Medulla oblongata (tissue), 1 donor: ENCODE results near the gene ITPR3.
A peak's percentile ranks its signal among the peaks of the same experiment; 100 is the strongest.

Source experiments
- DNase-seq: peaks from one replicate; pipeline ENCODE4 v3.0.0-alpha.2; 2015; ENCODE audit errors: extremely low spot score

Gene ITPR3

DNA sequence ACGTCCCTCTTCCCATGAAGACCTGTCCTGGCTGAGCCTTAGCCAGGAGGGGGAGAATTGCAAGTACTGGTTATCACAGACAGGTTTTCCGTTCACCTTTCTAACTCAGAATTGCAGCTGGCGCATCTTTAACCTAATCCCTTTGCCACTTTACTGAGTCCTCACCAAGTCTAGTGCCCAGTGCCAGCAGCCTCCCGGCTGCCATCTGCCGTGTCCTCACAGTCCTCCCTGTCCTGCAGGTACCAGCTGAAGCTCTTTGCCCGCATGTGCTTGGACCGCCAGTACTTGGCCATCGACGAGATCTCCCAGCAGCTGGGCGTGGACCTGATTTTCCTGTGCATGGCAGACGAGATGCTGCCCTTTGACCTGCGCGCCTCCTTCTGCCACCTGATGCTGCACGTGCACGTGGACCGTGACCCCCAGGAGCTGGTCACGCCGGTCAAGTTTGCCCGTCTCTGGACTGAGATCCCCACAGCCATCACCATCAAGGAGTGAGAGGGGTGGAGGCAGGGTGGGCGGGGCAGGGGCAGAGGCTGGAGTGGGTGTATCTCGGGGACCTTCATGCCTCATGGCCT is 49.1 kb downstream of the ITPR3 start:
- no peak for DNase-seq

DNA sequence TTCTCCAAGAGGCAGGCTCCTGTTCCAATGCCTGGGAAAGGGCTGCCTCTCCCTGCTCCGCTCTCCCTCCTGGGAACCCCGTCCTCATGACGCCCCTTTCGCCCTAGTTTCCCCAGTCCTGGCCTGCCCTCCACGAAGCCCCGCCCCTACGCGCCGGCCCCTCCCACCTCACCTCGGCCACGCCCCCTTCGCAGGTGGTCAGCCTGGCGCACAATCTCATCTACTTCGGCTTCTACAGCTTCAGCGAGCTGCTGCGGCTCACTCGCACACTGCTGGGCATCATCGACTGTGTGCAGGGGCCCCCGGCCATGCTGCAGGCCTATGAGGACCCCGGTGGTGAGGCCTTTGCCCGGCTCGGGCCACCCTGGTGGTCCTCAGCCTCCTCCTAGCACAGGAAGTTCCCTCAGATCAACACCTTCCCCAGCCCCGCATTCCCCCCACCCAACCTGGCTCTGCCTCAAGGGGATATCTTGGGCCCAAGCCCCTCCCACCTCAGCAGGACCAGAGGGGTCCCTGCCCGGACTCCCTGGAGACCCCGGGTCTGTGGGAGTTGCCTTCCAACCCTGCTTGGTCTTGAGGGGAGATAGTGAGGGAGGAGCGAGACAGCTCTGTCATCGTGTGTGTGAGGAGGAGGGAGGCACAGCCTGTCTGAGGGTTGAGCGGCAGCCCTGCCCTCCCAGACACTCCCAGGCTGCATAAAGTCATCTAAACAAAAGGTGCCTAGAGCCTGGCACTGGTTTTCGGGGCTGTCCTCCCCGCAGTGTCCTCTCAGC is 50.0 kb downstream of the ITPR3 start:
- DNase-seq = no peak

DNA sequence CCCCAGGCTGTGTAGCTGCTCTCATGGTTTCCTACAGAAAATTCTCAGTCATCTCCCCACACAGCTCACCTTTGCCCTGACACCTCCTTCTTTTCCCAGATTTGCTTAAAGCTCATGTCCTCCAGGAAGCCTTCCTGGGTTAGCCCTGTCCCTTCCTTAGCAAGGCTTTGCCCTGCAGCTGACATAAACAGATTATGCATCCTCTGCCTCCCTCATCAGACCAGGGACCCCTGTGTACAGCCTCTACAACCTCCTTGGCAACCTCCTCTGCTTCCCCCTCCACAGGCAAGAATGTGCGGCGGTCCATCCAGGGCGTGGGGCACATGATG is 50.6 kb downstream of the ITPR3 start:
- DNase-seq = no peak

DNA sequence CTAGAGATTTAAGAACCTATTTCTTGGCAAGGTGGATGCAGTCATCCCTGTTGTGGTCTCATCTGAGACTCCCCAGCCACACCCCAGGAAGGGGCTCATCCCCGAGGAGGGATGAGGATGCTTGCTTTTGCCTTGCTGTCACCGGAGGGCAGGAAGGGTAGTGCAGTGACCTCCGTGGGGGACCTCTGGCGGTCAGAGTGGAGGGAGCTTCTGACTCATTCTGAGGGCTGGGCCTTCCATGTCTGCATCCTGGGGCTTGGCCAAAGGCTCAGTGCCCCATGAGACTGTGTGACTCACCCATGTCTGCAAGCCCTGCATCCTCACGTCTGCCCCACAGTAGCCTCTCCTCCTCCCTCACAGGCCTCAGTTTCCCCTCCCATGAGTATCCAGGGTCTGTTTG is 51.7 kb downstream of the ITPR3 start:
- DNase-seq = peak; percentile 23

DNA sequence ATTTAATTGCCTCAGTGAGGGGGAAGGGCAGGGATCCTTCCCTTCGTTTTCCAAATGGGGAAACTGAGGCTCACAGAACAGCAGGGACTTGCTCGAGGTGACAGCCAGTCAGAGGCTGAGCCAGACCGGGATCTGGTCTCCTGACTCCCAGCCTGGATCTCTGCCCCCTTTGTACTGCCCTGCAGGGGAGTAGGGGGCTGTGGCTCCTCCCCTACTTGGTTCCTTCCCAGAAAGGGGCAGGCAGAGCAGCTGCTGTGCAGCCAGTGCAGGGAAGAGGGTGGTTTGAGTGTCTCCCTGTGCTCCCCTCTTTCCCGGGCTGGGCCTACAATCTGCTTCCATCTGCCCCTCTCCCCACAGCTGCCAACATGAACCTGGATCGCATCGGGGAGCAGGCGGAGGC is 52.7 kb downstream of the ITPR3 start:
- DNase-seq = no peak

DNA sequence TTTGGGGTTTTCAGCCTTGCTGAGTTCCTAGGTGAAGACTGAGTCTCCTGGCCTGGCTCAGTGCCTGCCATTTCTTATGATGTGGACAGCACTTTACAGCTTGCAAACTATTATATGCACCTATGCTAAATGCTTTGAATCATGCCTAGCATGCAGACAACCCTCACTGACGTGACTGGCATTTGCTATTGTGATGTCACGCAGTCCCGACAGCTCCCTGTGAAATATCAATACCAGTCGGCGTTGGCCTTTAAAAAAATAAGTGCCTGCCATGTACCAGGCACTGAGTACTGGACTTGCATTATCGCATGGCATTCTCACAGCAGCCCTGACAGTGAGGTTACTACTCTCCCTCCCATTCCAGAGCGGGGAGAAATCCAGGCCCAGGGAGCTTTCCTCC is 54.8 kb downstream of the ITPR3 start:
- no peak for DNase-seq

DNA sequence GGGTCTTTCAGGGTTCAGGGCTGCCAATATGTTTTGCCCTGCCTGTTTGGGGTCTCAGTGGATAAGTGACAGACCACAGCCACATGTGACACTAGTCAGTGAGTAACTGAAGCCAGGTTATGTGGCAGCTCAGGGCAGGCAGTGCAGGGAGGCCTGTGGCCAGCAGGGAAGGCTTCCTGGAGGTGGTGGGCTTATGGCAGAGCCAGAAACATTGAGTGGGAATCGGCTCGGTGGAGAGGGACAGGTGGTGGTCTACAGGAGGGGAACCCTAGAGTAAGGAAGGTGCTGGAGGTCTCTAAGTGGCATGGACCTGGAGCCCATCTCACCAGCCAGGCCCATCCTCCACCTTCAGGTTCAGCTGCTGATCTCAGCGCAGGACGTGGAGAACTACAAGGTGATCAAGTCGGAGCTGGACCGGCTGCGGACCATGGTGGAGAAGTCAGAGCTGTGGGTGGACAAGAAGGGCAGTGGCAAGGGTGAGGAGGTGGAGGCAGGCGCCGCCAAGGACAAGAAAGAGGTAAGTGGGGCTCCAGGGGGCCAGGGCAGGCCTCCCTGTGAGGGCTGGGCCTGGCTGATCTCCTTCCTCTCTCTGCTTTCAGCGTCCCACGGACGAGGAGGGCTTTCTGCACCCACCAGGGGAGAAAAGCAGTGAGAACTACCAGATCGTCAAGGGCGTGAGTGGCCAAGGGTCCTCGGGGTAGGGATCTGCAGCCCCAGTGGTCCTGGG is 55.5 kb downstream of the ITPR3 start:
- no peak for DNase-seq

DNA sequence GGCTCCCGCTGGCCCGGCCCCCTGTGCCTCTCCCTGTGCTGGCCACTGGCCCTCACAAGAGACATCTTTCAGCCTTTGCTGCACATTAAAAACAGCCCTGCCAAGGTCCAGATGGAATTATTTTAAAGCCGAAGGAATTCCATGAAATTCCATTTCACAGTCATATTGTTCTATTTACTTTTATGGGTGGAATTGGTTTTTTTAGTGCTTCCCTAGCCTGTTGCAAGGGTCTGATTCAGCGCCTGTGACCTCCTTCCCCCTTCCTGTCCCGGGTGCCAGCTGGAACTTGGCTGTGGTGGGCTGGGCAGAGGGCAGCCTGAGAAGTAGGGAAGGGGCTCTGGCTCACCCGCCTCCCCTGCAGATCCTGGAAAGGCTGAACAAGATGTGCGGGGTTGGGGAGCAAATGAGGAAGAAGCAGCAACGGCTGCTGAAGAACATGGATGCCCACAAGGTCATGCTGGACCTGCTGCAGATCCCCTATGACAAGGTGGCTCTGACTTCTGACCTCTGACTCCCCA is 56.1 kb downstream of the ITPR3 start:
- DNase-seq = no peak

DNA sequence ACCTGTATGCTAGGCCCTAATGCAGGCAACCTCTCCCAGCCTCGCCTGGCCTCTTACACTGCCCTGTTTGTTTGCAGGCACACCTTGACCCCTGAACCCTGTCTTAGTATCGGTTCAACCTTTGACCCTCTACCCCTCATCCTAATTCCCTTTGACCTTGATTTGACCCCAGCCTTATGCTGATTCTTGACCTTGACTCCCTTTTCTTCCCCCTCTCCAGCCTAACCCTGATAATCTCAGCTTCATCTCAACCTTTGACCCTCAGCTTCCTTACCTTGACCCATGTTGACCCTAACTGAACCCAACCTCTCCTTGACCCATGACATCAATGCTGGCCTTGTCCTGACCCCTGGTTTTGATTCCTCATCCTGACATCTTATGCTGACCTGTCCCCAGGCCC is 56.6 kb downstream of the ITPR3 start:
- no peak for DNase-seq

DNA sequence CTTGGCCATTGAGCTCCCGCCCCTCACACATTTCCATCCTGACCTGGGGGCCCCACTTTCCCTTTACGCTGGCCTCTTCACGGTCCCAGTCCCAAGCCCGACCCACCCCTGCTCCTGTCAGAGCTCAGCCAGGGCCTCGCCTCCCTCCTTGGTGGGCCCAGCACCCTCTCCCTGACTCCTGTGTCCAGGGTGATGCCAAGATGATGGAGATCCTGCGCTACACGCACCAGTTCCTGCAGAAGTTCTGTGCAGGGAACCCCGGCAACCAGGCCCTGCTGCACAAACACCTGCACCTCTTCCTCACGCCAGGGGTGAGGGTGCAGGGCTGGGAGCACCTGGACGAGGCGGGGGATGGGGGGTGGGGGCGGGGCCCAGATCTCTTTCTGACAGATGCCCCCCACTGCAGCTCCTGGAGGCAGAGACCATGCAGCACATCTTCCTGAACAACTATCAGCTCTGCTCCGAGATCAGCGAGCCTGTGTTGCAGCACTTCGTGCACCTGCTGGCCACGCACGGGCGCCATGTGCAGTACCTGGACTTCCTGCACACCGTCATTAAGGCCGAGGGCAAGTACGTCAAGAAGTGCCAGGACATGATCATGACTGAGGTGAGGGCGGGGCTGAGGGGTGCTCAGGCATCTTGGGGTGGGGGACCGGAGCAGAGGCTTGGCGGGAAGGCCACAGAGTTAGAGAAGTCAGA is 57.3 kb downstream of the ITPR3 start:
- DNase-seq = no peak

DNA sequence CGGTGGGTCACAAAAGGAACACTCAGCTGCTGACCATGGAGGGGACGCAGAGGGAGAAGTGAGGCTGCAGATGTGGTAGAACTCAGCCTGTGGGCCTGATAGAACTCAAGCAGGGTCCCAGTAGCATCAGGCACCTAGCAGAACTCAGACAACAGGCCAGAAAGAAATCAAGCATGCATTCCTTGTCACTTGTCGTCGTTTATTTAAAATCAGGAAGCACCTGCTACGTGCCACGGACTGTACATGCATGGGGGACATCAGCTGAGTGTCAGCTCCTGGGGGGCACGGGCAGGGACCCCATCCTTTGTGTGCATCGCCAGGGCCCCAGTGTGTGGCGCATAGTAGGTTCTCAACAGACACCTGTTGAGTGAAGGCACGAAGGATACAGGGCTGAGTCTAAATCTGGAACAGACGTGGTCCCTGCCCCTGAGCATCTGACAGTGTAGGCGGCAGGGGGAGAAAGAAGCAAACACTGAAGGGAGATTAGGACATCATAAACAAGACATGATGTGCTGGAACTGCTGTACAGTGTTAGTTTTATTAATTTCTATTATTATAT is 57.9 kb downstream of the ITPR3 start:
- no peak for DNase-seq

DNA sequence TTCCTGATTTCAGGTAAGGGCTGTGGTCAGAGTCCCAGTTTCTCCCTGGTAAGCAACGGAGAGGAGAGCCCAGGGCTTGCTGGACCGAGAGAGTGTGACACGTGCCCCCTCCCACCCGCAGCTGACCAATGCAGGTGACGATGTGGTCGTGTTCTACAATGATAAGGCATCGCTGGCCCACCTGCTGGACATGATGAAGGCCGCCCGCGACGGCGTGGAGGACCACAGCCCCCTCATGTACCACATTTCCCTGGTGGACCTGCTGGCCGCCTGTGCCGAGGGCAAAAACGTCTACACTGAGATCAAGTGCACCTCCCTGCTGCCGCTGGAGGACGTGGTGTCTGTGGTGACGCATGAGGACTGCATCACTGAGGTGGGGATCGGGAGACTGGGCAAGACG is 58.6 kb downstream of the ITPR3 start:
- DNase-seq = no peak

DNA sequence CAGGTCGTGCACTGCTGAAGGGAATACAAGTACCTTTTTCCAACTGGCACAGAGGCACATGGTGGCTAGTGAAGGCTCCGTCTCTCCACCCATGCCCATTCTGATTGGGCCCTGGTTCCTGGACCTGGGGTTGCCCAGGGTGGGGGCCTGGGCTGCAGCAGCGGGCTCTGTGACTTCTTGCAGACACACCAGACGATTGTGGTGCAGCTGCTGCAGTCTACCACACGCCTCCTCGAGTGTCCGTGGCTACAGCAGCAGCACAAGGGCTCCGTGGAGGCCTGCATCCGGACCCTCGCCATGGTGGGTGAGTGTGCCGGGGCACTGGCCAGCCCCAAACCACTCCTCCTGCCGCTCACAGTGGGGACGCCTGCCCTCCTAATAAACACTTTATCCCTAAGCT is 61.2 kb downstream of the ITPR3 start:
- no peak for DNase-seq

DNA sequence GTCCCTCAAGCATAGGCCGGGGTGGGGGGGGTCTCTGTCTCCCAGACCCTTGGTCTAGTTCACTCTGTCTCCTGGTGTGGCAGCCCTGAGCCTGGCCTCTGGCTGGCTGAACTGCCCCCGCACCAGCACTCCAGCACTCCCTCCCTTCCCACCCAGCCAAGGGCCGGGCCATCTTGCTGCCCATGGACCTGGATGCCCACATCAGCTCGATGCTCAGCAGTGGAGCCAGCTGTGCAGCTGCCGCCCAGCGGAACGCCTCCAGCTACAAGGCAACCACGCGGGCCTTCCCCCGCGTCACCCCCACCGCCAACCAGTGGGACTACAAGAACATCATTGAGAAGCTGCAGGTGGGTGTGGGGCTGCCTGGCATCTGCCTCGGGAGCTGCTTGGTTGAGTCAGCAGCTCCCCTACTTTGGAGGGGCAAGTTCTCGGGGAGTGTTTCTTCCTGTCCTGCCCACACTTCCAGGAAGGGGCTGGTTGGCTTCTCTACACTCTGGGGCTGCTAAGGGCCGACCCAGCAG is 62.0 kb downstream of the ITPR3 start:
- DNase-seq = peak; percentile 71

DNA sequence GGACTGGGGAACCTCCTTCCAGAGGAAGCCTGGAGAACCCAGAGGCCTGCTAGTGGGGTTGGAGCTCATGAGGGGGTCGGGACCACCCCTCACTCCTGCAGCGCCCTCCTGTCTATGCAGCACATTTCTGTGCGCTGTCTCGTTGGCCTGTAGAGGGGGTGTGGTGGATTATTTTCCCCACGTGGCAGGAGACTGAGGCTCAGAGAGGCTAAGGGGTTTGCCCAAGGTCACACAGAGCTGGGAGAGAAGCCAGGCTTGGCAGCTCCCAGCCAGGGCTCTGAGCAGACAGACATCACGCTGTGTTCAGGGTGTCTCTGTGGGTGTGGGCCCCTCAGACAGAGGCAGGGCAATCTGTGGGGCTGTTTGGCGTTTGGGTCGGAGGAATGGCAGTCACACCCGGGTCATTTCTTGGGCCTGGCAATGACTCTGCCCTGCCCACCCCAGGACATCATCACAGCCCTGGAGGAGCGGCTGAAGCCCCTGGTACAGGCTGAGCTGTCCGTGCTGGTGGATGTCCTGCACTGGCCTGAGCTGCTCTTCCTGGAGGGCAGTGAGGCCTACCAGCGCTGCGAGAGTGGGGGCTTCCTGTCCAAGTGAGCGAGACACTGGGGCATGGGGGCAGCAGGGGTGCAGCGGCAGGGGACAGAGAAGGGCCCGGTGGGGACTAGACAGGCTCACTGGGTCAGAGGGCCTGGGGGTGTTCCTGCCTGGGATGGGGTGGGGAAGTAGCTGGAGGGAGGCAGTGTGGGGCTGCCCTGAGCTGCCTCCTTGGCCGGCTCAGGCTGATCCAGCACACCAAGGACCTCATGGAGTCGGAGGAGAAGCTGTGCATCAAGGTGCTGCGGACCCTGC is 62.7 kb downstream of the ITPR3 start:
- DNase-seq = no peak

DNA sequence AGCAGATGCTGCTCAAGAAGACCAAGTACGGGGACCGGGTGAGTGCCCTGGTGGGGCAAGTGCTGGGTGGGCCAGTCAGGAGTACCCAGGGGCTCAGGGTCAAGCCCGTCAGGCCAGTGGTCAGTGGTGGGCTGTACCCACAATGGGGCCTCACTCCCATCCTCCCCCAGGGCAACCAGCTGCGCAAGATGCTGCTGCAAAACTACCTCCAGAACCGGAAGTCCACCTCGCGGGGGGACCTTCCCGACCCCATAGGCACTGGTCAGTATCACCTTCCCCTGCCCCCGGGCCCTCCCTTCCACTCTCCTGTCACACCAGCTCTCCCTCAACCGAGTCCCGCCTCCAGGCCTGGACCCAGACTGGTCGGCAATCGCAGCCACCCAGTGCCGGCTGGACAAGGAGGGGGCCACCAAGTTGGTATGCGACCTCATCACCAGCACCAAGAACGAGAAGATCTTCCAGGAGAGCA is 63.3 kb downstream of the ITPR3 start:
- DNase-seq = no peak

DNA sequence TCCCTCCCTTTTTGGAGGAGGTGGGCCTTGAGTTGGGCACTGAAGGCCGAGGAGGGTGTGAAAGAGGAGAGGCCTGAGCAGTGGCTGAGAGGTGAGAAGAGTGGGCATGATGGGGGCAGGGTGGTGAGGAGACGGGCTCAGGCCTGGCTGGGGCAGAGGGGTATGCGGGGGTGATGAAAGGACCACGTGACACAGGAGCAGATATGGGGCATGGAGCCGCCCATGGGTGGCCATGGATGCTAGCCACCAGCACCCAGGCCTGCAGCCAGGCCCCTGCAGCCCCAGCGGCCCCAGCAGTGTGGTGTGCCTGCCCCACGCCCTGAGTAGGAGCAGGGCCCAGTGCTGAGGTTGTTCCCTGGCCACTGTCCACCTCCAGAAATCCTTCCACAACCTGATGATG is 63.9 kb downstream of the ITPR3 start:
- no peak for DNase-seq

DNA sequence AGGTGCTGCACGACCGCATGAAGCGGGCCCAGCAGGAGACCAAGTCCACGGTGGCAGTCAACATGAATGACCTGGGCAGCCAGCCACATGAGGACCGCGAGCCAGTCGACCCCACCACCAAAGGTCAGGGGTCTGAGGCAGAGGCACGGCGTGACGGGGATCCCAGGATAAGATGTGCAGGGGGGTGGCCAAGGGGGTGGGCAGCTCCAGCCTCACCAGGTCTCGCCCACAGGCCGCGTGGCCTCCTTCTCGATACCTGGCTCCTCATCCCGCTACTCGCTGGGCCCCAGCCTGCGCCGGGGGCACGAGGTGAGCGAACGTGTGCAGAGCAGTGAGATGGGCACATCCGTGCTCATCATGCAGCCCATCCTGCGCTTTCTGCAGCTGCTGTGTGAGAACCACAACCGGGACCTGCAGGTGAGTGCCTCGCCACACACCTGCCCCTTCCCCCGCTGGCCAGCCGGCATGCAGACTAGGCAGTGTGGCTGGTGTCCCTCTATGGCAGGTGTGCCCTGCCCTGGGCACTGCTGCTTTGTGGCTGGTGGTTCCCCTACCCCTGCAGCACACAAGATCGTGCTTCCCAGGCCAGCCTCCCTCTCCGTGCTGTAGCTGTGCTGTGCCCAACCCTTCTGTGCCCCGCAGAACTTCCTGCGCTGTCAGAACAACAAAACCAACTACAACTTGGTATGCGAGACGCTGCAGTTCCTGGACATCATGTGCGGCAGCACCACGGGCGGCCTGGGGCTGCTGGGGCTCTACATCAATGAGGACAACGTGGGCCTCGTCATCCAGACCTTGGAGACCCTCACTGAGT is 64.5 kb downstream of the ITPR3 start:
- DNase-seq = no peak

DNA sequence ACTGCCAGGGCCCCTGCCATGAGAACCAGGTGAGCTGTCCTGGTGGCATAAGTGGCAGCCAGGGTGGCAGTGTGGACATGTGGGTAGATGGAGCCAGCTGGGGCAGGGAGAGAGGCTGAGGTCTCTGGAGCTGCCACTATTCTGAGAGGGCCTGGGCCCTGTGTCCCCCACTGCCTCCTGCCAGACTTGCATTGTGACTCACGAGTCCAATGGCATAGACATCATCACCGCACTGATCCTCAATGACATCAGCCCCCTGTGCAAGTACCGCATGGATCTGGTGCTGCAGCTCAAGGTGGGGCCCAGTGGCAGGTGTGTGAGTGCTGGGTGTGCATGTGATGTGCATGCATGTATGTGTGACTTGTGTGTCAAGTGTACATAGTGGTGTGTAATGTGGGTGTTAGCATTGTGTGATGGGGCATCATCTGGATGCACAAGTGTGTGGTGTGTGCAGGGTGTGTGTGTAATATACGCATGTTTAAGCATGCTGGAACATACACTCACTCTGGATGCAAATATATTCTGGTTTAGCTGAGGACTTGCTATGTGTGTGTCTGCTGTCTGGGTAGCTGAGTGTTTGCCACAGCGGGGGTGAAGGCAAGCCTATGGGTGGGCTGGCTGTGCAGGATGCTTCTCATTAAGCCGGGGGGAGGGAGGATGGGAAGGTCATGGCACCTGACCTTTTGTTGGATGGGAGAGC is 65.3 kb downstream of the ITPR3 start:
- DNase-seq = no peak
